ENCODE data around the gene NFE2L3.

- no peak for TF ChIP-seq CTCF (IDR thresholded peaks at IDR 0.05)
- TF ChIP-seq POLR2A (IDR thresholded peaks at IDR 0.05), result no peak
Observed at GRCh38 chr7:26191974-26192479, 40.0 kb downstream of the NFE2L3 start.
